Activated naive CD8-positive, alpha-beta T cell (primary cell): ENCODE measurements around the gene ATG2B.

Experiments used
- H3K27ac Mint-ChIP-seq: one replicate; pipeline ENCODE4 v1.8.0; 2021; ENCODE audit warnings: mixed read lengths
- H3K27me3 Mint-ChIP-seq: one replicate; pipeline ENCODE4 v1.8.0; 2021; ENCODE audit warnings: mixed read lengths
- H3K36me3 Mint-ChIP-seq: one replicate; pipeline ENCODE4 v1.8.0; 2021; ENCODE audit warnings: mixed read lengths
- H3K4me1 Mint-ChIP-seq: one replicate; pipeline ENCODE4 v1.8.0; 2021; ENCODE audit warnings: low read depth, mixed read lengths
- H3K4me3 Mint-ChIP-seq: one replicate; pipeline ENCODE4 v1.8.0; 2021; ENCODE audit warnings: mild to moderate bottlenecking, mixed read lengths
- H3K9me3 Mint-ChIP-seq: one replicate; pipeline ENCODE4 v1.8.0; 2021; ENCODE audit warnings: low read depth, mixed read lengths

The ATG2B gene

GRCh38 chr14:96277890-96278289 is 85.3 kb downstream of the ATG2B start:
- Mint-ChIP-seq H3K36me3 (no peaks in the 10 kb centered on the region), H3K4me3 (no peak overlapping the region), H3K4me1 (no peaks in the 10 kb centered on the region), H3K27ac (no peak overlapping the region), H3K27me3 (no peaks in the 10 kb centered on the region), H3K9me3 (peaks cover 4% of the 10 kb centered on the region)

GRCh38 chr14:96275177-96276112 is 87.7 kb downstream of the ATG2B start:
- peaks cover 4% of the 10 kb centered on the region for H3K9me3 Mint-ChIP-seq
- no peak overlapping the region for H3K27ac Mint-ChIP-seq
- no peak overlapping the region for H3K4me3 Mint-ChIP-seq
- H3K27me3 Mint-ChIP-seq: no peaks in the 10 kb centered on the region
- H3K4me1 Mint-ChIP-seq: no peaks in the 10 kb centered on the region
- H3K36me3 Mint-ChIP-seq: no peaks in the 10 kb centered on the region

- Mint-ChIP-seq H3K36me3 (no peaks in the 10 kb centered on the region), H3K4me3 (no peak overlapping the region), H3K4me1 (no peaks in the 10 kb centered on the region), H3K9me3 (peaks cover 4% of the 10 kb centered on the region), H3K27me3 (no peaks in the 10 kb centered on the region), H3K27ac (no peak overlapping the region)
Measured at GRCh38 chr14:96274543-96274942, 88.6 kb downstream of the ATG2B start.

GRCh38 chr14:96274122-96274521 is 89.0 kb downstream of the ATG2B start:
- Mint-ChIP-seq H3K4me1 (no peaks in the 10 kb centered on the region), H3K27me3 (no peaks in the 10 kb centered on the region), H3K36me3 (no peaks in the 10 kb centered on the region), H3K4me3 (no peak overlapping the region), H3K9me3 (peaks cover 4% of the 10 kb centered on the region), H3K27ac (no peak overlapping the region)

- Mint-ChIP-seq H3K27ac (no peak overlapping the region), H3K4me3 (no peak overlapping the region), H3K27me3 (no peaks in the 10 kb centered on the region), H3K9me3 (peaks cover 4% of the 10 kb centered on the region), H3K4me1 (no peaks in the 10 kb centered on the region), H3K36me3 (no peaks in the 10 kb centered on the region)
Measured at GRCh38 chr14:96273629-96274028, 89.5 kb downstream of the ATG2B start.

- Mint-ChIP-seq H3K4me1 (no peaks in the 10 kb centered on the region), H3K36me3 (no peaks in the 10 kb centered on the region), H3K27me3 (no peaks in the 10 kb centered on the region), H3K4me3 (no peak overlapping the region), H3K9me3 (peaks cover 3% of the 10 kb centered on the region), H3K27ac (no peak overlapping the region)
Measured at GRCh38 chr14:96272777-96273473, 90.2 kb downstream of the ATG2B start.

- no peaks in the 10 kb centered on the region for H3K36me3 Mint-ChIP-seq
- peaks cover 3% of the 10 kb centered on the region for H3K27me3 Mint-ChIP-seq
- H3K9me3 Mint-ChIP-seq: no peaks in the 10 kb centered on the region
- H3K4me3 Mint-ChIP-seq: no peak overlapping the region
- H3K4me1 Mint-ChIP-seq: no peaks in the 10 kb centered on the region
- H3K27ac Mint-ChIP-seq: no peak overlapping the region
Measured at GRCh38 chr14:96271421-96271762, 91.7 kb downstream of the ATG2B start.

GRCh38 chr14:96270565-96271420 is 92.3 kb downstream of the ATG2B start:
- no peaks in the 10 kb centered on the region for H3K4me1 Mint-ChIP-seq
- H3K27me3 Mint-ChIP-seq: peaks cover 4% of the 10 kb centered on the region
- no peak overlapping the region for H3K4me3 Mint-ChIP-seq
- H3K27ac Mint-ChIP-seq: no peak overlapping the region
- no peaks in the 10 kb centered on the region for H3K9me3 Mint-ChIP-seq
- no peaks in the 10 kb centered on the region for H3K36me3 Mint-ChIP-seq

- Mint-ChIP-seq H3K9me3 (no peaks in the 10 kb centered on the region), H3K4me3 (no peak overlapping the region), H3K27me3 (peaks cover 4% of the 10 kb centered on the region), H3K36me3 (no peaks in the 10 kb centered on the region), H3K4me1 (no peaks in the 10 kb centered on the region), H3K27ac (no peak overlapping the region)
Measured at GRCh38 chr14:96269359-96269710, 93.8 kb downstream of the ATG2B start.

- Mint-ChIP-seq H3K27ac (no peak overlapping the region), H3K4me1 (no peaks in the 10 kb centered on the region), H3K27me3 (peaks cover 4% of the 10 kb centered on the region), H3K9me3 (no peaks in the 10 kb centered on the region), H3K4me3 (no peak overlapping the region), H3K36me3 (no peaks in the 10 kb centered on the region)
Measured at GRCh38 chr14:96268431-96269358, 94.4 kb downstream of the ATG2B start.

- Mint-ChIP-seq H3K4me3 (no peak overlapping the region), H3K9me3 (no peaks in the 10 kb centered on the region), H3K36me3 (no peaks in the 10 kb centered on the region), H3K27me3 (peaks cover 4% of the 10 kb centered on the region), H3K4me1 (no peaks in the 10 kb centered on the region), H3K27ac (no peak overlapping the region)
Measured at GRCh38 chr14:96267916-96268315, 95.2 kb downstream of the ATG2B start.

- no peak overlapping the region for H3K4me3 Mint-ChIP-seq
- no peak overlapping the region for H3K27ac Mint-ChIP-seq
- no peaks in the 10 kb centered on the region for H3K4me1 Mint-ChIP-seq
- H3K9me3 Mint-ChIP-seq: no peaks in the 10 kb centered on the region
- peaks cover 4% of the 10 kb centered on the region for H3K27me3 Mint-ChIP-seq
- no peaks in the 10 kb centered on the region for H3K36me3 Mint-ChIP-seq
Measured at GRCh38 chr14:96267336-96267735, 95.8 kb downstream of the ATG2B start.

- no peaks in the 10 kb centered on the region for H3K4me1 Mint-ChIP-seq
- H3K9me3 Mint-ChIP-seq: no peaks in the 10 kb centered on the region
- no peak overlapping the region for H3K4me3 Mint-ChIP-seq
- H3K36me3 Mint-ChIP-seq: no peaks in the 10 kb centered on the region
- H3K27me3 Mint-ChIP-seq: peaks cover 4% of the 10 kb centered on the region
- H3K27ac Mint-ChIP-seq: no peak overlapping the region
Measured at GRCh38 chr14:96265383-96266095, 97.6 kb downstream of the ATG2B start.

- no peaks in the 10 kb centered on the region for H3K4me1 Mint-ChIP-seq
- H3K9me3 Mint-ChIP-seq: no peaks in the 10 kb centered on the region
- H3K27ac Mint-ChIP-seq: no peak overlapping the region
- no peak overlapping the region for H3K4me3 Mint-ChIP-seq
- H3K27me3 Mint-ChIP-seq: peaks cover 4% of the 10 kb centered on the region
- no peaks in the 10 kb centered on the region for H3K36me3 Mint-ChIP-seq
Measured at GRCh38 chr14:96264853-96265252, 98.3 kb downstream of the ATG2B start.
